K562 (cell line): Measurements from ENCODE around the gene ZNF582. TPM values are rescaled to one million over a fixed set of nuclear protein-coding genes. Genes with fewer than 3 reads are reported as not detected.
A peak's percentile ranks its signal among the peaks of the same experiment; 100 is the strongest.

Experiments
- BRF2 ChIP-seq: IDR thresholded peaks from 3 replicates; pipeline ENCODE4 v1.6.1; 2011; ENCODE audit warnings: borderline replicate concordance, mild to moderate bottlenecking; ENCODE audit not compliant: insufficient read length, insufficient read depth
- CEBPB ChIP-seq: fragments of 450-650 bp; IDR thresholded peaks from 2 replicates; pipeline ENCODE4 v1.6.1; 2016; ENCODE audit warnings: missing genetic modification characterization, missing compliant biosample characterization
- DIDO1 ChIP-seq: fragments of 450-650 bp; IDR thresholded peaks from 2 replicates; pipeline ENCODE4 v1.6.1; 2016; ENCODE audit warnings: low read depth, missing biosample characterization, missing genetic modification characterization
- FUS ChIP-seq: fragments of 200-400 bp; formaldehyde crosslinking; optimal IDR thresholded peaks from 2 replicates; pipeline ENCODE3; 2017; ENCODE audit warnings: low read depth, low read length
- GATAD2B ChIP-seq: fragments of 450-650 bp; IDR thresholded peaks from 2 replicates; pipeline ENCODE4 v1.6.1; 2017; ENCODE audit warnings: mild to moderate bottlenecking, borderline replicate concordance
- GTF2A2 ChIP-seq: IDR thresholded peaks from 2 replicates; pipeline ENCODE4 v1.6.1; 2016; ENCODE audit warnings: mild to moderate bottlenecking, missing genetic modification characterization, missing compliant biosample characterization
- KDM2B ChIP-seq: fragments of 250-450 bp; sonication (Bioruptor Pico); IDR thresholded peaks from 2 replicates; pipeline ENCODE4 v1.8.0; 2021; ENCODE audit warnings: mild to moderate bottlenecking, moderate library complexity
- MCM7 ChIP-seq, 2 experiments: fragments of 450-650 bp; IDR thresholded peaks; 2 replicates each; pipeline ENCODE4 v1.6.1; 2016 to 2018
- MECOM ChIP-seq: fragments of 250-450 bp; sonication (Bioruptor Pico); IDR thresholded peaks from 2 replicates; pipeline ENCODE4 v1.8.0; 2022; ENCODE audit warnings: inconsistent platforms
- PCBP2 ChIP-seq: fragments of 200-400 bp; formaldehyde crosslinking; IDR thresholded peaks from 2 replicates; pipeline ENCODE4 v1.6.1; 2018; ENCODE audit warnings: low read length, low read depth, mild to moderate bottlenecking, moderate library complexity; ENCODE audit not compliant: poor library complexity, severe bottlenecking
- PYGO2 ChIP-seq: fragments of 450-650 bp; IDR thresholded peaks from 2 replicates; pipeline ENCODE4 v1.6.1; 2016; ENCODE audit warnings: mild to moderate bottlenecking, missing genetic modification characterization, moderate library complexity, missing compliant biosample characterization
- RBFOX2 ChIP-seq: fragments of 200-400 bp; formaldehyde crosslinking; IDR thresholded peaks from 2 replicates; pipeline ENCODE4 v1.6.1; 2017; ENCODE audit warnings: low read depth, mild to moderate bottlenecking, low read length, moderate library complexity
- RBM34 ChIP-seq: fragments of 200-400 bp; formaldehyde crosslinking; IDR thresholded peaks from 2 replicates; pipeline ENCODE4 v1.6.1; 2018; ENCODE audit warnings: low read length, borderline replicate concordance; ENCODE audit not compliant: insufficient read depth
- ZBTB43 ChIP-seq: sonication (generic); formaldehyde crosslinking; IDR thresholded peaks from 2 replicates; pipeline ENCODE4 v1.8.0; 2023; ENCODE audit warnings: mild to moderate bottlenecking, missing genetic modification reagents
- ZNF197 ChIP-seq: fragments of 200-800 bp; sonication (Bioruptor generic); IDR thresholded peaks from 2 replicates; pipeline ENCODE4 v1.6.1; 2016; ENCODE audit warnings: low read depth, missing genetic modification characterization, missing compliant biosample characterization
- ZNF3 ChIP-seq: fragments of 250-450 bp; sonication (Bioruptor Pico); IDR thresholded peaks from 2 replicates; pipeline ENCODE4 v1.5.0; 2021; ENCODE audit warnings: mild to moderate bottlenecking, moderate library complexity
- ZNF407 ChIP-seq: fragments of 450-650 bp; IDR thresholded peaks from 2 replicates; pipeline ENCODE4 v1.6.1; 2016; ENCODE audit warnings: low read depth
- ZNF57 ChIP-seq: fragments of 450-650 bp; formaldehyde crosslinking; IDR thresholded peaks from 2 replicates; pipeline ENCODE4 v1.4.0; 2020; ENCODE audit warnings: mild to moderate bottlenecking, moderate library complexity
- polyA plus RNA-seq, 8 experiments: library from polyadenylated mRNA; depleted of rRNA in 4 of 8; stranded (reverse) in 5 of 8; unstranded in 3 of 8; fragments of >200 nt; fragmentation: Nextera tagmentation in 2 of 8; fragmentation: Illumina TruSeq in 1 of 8; extraction: Ambion mirVana in 2 of 8; extraction: Trizol in 1 of 8; gene quantifications; 2 replicates each; pipeline versions ENCODE4 v1.2.1 to v1.2.3, GENCODE V29; 2011 to 2014; ENCODE audit warnings: inconsistent platforms in 1 of 8, missing spikeins in 1 of 8
- total RNA-seq, 7 experiments: library from RNA; depleted of rRNA in 6 of 7; stranded (reverse); fragments of >200 nt in 6 of 7; fragmentation: Illumina TruSeq in 2 of 7; extraction: Trizol in 2 of 7; gene quantifications; 2 replicates each; pipeline versions ENCODE4 v1.2.1 to v1.2.3, GENCODE V29; 2011 to 2021; ENCODE audit warnings: low replicate concordance in 1 of 7

ZNF582 gene
- total and polyA plus RNA-seq, 9 of the 15 experiments (the other 6 are each of a cell fraction or from before 2014, with no cell fraction given): 0.72 to 3.3 (median 1.6) TPM

- TF ChIP-seq ZNF407: no peak
- no peak for TF ChIP-seq BRF2
- peak; percentile 92 for TF ChIP-seq RBFOX2
- TF ChIP-seq ZNF197 (CRISPR knock-in tag): 0 out of 2 replicates have a peak, but pooled peaks have one; percentile 68
- TF ChIP-seq CEBPB (tag): no peak
- peak; percentile 56; the same call in 1 of the 2 replicates for TF ChIP-seq DIDO1 (tag)
- no peak for TF ChIP-seq FUS
- no peak for TF ChIP-seq KDM2B (CRISPR knock-in tag)
- TF ChIP-seq MCM7 (IDR thresholded peaks at IDR 0.05): no peak
- TF ChIP-seq ZNF57 (CRISPR knock-in tag): no peak
- TF ChIP-seq ZBTB43 (CRISPR knock-in tag): no peak
- no peak for TF ChIP-seq MECOM (CRISPR knock-in tag)
- no peak for TF ChIP-seq ZNF3 (CRISPR knock-in tag)
- no peak; the same call in 1 of the 2 replicates for TF ChIP-seq GATAD2B
- TF ChIP-seq GTF2A2: no peak
- no peak for TF ChIP-seq RBM34
- no peak for TF ChIP-seq PCBP2
- TF ChIP-seq PYGO2 (tag): no peak
Observed at GRCh38 chr19:56393119-56394012, at the start of gene ZNF582 (continued).
